Heart left ventricle (tissue), 13 donors: ENCODE results near the gene CD34.

Experiments used
- CTCF ChIP-seq, 12 donors: fragments of 200-600 bp; sonication (generic) in 4 of 12; IDR thresholded peaks; one replicate each; pipeline versions ENCODE4 v1.5.0 to v1.8.0; 2018 to 2022; ENCODE audit warnings: antibody characterized with exemption in 12 of 12, mild to moderate bottlenecking in 5 of 12
- POLR2A ChIP-seq, 2 donors: fragments of 450-650 bp; IDR thresholded peaks; one replicate each; pipeline ENCODE4 v1.6.1; 2017; ENCODE audit warnings: antibody characterized with exemption in 2 of 2, mild to moderate bottlenecking in 2 of 2, moderate library complexity in 2 of 2
- donor health status: ischemic (EF 13 %, LVEDD 7.1; RV severe dilation, severe dysfunction).
- donor health status: DM: no; HTN: yes; CAD: no.
- donor health status: DM: no; HTN: no; CAD: no.
- donor health status: ischemic (EF 25% LVEDD 6.9; RV normal size, moderate dysfunction).
- donor health status: ischemic (EF 25% LVEDD 5.7; RV mildly dilated, moderate dysfunction).
- donor health status: ischemic (EF 35%, LVEDD 5.7; RV mildly dilated, moderate dysfunction).
- donor health status: nonischemic (EF 11% LVEDD 7.7; RV severe dilation, severe dysfunction).
- donor health status: DM: yes; HTN: yes; CAD: no.
- donor health status: PGD.
- donor health status: ischemic (EF 29% LVEDD 5.4; RV normal size, mild dysfunction).
- donor health status: nonischemic (EF 23%, LVEDD 6.1; RV moderate dilation, normal function).

GRCh38 chr1:207926984-207927383 is 16.1 kb upstream of the CD34 start:
- TF ChIP-seq CTCF (IDR thresholded peaks at IDR 0.05) (no peak), POLR2A (IDR thresholded peaks at IDR 0.05) (no peak)
